Activated naive CD4-positive, alpha-beta T cell treated with anti-CD3 and anti-CD28 coated beads, Interleukin-2, amount 50 U/mL, for 24 hours (primary cell): ENCODE data around the gene ZNF462.

ENCODE experiments used
- H3K27ac Mint-ChIP-seq: one replicate; pipeline ENCODE4 v1.8.0; 2021; ENCODE audit warnings: mild to moderate bottlenecking, mixed read lengths
- H3K27me3 Mint-ChIP-seq: one replicate; pipeline ENCODE4 v1.8.0; 2021; ENCODE audit warnings: mixed read lengths
- H3K36me3 Mint-ChIP-seq: one replicate; pipeline ENCODE4 v1.8.0; 2021; ENCODE audit warnings: mixed read lengths
- H3K4me1 Mint-ChIP-seq: one replicate; pipeline ENCODE4 v1.8.0; 2021; ENCODE audit warnings: mixed read lengths
- H3K4me3 Mint-ChIP-seq: one replicate; pipeline ENCODE4 v1.8.0; 2021; ENCODE audit warnings: mild to moderate bottlenecking, mixed read lengths
- H3K9me3 Mint-ChIP-seq: one replicate; pipeline ENCODE4 v1.8.0; 2021; ENCODE audit warnings: mixed read lengths

Gene ZNF462

DNA sequence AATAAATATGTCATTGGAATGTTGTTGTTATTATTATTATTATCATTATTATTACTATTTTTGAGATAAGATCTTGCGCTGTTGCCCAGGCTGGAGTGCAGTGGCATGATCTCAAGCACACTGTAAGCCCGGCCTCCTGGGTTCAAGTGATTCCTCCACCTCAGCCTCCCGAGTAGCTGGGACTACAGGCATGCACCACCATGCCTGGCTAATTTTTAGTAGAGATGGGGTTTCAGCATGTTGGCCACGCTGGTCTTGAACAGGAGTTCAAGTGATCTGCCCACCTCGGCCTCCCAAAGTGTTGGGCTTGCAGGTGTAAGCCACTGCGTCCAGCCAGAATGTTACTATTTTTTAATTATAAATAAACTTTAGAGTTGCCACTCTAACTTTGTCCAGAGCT lies 14.4 kb downstream of the ZNF462 start:
- Mint-ChIP-seq H3K9me3 (no peaks in the 10 kb centered on the region), H3K36me3 (no peaks in the 10 kb centered on the region), H3K27me3 (peaks cover 1% of the 10 kb centered on the region), H3K4me1 (no peaks in the 10 kb centered on the region), H3K4me3 (no peak overlapping the region), H3K27ac (no peak overlapping the region)

DNA sequence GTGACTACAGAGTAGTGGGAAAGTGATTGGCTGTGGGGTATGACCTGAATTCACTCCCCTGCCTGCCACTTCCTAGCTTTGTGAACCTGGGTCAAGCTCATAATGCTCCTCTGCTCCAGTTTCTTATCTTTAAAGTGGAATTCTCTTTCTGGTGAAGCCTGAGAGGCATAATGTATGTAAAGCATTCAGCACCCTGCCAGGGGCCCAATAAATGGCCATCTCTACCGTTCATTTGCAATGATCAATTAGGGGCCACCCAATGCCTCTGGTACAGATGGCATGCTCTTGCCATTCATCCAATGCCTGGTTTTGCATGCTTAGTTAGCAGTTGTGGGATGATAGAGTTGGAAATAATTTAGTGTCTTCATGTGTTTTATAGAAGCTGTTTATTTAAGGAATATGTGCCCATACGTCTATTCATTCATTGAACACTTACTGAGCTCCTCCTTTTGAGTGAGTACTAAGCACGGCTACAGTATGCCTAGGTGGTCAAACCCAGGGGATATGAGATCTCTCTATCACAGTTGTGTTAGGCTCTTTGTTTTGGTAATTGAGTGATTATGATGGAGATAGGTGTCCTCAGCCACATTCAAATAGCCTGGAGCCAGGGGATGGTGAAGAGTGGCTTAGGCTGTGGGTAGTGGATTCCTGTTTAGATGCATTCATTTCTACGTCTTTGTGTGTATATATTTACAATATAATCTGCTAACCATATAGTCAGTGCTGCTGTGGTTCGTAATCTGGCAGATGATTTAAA lies 15.3 kb downstream of the ZNF462 start:
- Mint-ChIP-seq H3K27me3 (peaks cover 1% of the 10 kb centered on the region), H3K4me1 (no peaks in the 10 kb centered on the region), H3K4me3 (no peak overlapping the region), H3K36me3 (no peaks in the 10 kb centered on the region), H3K9me3 (no peaks in the 10 kb centered on the region), H3K27ac (no peak overlapping the region)

DNA sequence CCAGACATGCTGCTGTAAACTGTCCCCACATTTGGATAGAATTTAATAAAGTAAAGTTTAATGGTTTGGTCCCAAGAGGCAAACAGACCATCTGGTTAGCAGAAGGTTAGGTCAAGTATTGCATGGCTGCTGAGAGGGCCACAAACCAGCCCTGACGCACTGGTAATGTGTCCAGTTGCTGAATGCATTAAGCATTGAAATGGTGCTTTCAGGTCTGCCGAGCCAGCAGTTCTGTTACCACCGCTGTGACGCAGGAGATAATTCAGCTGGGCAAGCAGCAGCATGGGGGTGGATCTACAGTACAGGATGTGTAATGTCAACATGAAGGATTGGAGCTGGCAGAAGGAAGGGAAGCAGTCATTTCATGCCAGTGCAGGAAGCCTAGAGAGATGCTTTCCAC lies 16.0 kb downstream of the ZNF462 start:
- Mint-ChIP-seq H3K4me1 (no peaks in the 10 kb centered on the region), H3K36me3 (no peaks in the 10 kb centered on the region), H3K27ac (no peak overlapping the region), H3K4me3 (no peak overlapping the region), H3K27me3 (peaks cover 1% of the 10 kb centered on the region), H3K9me3 (no peaks in the 10 kb centered on the region)

DNA sequence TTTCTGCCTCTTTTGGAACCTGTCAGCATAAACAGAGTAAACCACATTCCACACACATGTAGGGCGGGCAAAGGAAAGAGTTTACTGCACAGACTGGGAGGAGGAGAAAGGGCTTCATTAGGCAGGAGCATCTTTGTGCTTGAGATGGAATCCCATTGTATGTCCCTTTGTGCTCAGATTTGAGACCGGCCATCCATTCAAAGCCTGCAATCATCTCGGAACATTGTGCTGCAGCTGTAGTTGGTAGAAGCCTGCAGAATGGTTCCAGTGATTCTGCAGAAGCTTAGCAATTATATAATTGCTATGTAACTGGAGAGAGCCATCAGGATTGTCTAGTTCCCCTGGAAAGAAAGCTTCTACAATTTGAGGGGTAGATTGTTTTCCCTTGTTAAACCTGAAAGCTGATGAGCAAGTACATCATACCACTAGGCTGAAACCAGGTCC lies 16.5 kb downstream of the ZNF462 start:
- no peak overlapping the region for H3K4me3 Mint-ChIP-seq
- H3K27ac Mint-ChIP-seq, result no peak overlapping the region
- peaks cover 1% of the 10 kb centered on the region for H3K27me3 Mint-ChIP-seq
- no peaks in the 10 kb centered on the region for H3K9me3 Mint-ChIP-seq
- H3K36me3 Mint-ChIP-seq, result no peaks in the 10 kb centered on the region
- no peaks in the 10 kb centered on the region for H3K4me1 Mint-ChIP-seq

DNA sequence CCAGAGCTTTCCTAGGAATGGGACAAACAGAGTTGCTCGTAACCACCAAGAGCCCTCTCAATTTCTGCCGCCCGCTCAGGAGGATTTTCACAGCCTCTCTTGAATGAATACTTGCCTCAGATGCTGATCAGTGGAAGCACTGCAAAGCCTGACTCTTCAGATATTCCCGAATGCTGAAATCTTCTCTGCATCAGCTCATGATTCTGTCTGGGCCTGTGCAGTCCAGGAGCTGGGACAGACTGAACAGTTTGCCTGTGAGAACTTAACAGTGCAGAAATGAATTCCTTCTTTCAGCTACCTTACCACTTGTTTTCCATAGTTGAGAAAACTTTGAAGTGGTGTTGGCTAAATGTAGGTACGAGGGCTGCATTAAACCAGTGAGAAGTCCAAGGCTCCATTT lies 17.1 kb downstream of the ZNF462 start:
- no peaks in the 10 kb centered on the region for H3K9me3 Mint-ChIP-seq
- H3K4me3 Mint-ChIP-seq, result no peak overlapping the region
- H3K4me1 Mint-ChIP-seq, result no peaks in the 10 kb centered on the region
- peaks cover 1% of the 10 kb centered on the region for H3K27me3 Mint-ChIP-seq
- no peak overlapping the region for H3K27ac Mint-ChIP-seq
- H3K36me3 Mint-ChIP-seq, result no peaks in the 10 kb centered on the region

DNA sequence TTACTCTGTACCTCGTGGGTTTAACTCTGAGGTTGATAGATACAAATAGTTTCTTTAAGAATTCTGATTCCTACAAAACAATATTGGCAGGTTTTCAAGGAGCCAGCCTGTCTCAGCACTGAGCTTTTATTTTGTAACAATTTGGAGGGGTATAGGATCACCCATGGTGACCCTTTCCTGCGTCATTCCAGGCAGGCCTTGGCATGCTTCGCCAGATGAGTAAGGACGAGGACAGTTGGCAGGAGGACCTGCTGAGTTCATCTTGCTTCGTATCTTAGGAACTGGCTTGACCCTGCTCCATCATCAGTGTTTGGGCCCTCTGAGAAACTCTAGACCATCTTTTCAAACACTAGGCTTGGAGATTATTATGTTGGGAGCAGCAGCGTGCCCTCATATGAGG lies 17.9 kb downstream of the ZNF462 start:
- no peaks in the 10 kb centered on the region for H3K27me3 Mint-ChIP-seq
- H3K27ac Mint-ChIP-seq, result no peak overlapping the region
- no peaks in the 10 kb centered on the region for H3K36me3 Mint-ChIP-seq
- no peak overlapping the region for H3K4me3 Mint-ChIP-seq
- H3K4me1 Mint-ChIP-seq, result no peaks in the 10 kb centered on the region
- no peaks in the 10 kb centered on the region for H3K9me3 Mint-ChIP-seq

DNA sequence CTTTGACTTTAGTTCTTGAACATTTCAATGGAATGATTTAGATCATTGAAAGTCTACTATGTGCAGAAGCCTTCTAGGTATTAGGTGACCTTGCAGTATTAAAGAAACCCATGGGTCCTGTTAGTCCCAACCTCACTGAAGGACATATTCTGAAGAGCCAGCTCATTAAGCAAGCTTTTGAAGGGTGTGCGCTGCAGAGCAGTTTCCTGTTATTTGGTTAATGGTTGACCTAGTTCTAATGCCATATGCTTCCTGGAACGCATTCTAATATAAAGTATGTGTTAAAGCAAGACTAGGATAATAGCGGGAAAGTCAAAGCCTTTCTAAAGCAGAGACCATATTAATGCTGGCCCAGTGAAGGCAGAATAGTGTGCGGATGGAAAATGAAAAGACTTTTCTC lies 20.1 kb downstream of the ZNF462 start:
- Mint-ChIP-seq H3K27me3 (no peaks in the 10 kb centered on the region), H3K4me1 (no peaks in the 10 kb centered on the region), H3K27ac (no peak overlapping the region), H3K4me3 (no peak overlapping the region), H3K9me3 (no peaks in the 10 kb centered on the region), H3K36me3 (no peaks in the 10 kb centered on the region)

DNA sequence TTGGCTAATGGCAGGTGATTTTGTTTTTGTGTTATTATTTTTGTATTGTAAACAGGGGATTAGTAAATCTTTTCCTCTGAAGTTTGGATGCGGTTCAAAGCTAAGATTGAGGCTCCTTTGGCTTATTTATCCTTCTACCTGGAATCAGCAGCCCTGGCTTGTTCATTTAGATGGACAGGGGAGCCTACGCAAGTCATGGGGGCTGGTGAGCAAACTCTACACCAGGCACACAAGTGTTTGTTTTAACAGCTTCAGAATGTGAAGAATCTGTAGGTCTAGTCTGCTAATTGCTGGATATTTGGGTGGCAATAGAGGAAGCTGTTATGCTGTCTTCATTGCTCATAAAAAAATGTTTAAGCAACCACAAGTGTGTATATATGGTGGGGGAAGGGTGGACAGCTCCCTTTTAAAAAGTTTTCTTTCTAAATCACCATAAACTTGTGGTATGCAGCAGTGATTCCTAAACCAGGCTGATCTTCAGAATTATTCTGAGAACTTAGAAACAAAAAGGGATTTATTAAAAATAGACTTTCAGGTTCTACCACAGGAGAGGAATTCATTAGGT lies 20.7 kb downstream of the ZNF462 start:
- Mint-ChIP-seq H3K4me3 (no peak overlapping the region), H3K27me3 (no peaks in the 10 kb centered on the region), H3K36me3 (no peaks in the 10 kb centered on the region), H3K9me3 (no peaks in the 10 kb centered on the region), H3K27ac (no peak overlapping the region), H3K4me1 (no peaks in the 10 kb centered on the region)

DNA sequence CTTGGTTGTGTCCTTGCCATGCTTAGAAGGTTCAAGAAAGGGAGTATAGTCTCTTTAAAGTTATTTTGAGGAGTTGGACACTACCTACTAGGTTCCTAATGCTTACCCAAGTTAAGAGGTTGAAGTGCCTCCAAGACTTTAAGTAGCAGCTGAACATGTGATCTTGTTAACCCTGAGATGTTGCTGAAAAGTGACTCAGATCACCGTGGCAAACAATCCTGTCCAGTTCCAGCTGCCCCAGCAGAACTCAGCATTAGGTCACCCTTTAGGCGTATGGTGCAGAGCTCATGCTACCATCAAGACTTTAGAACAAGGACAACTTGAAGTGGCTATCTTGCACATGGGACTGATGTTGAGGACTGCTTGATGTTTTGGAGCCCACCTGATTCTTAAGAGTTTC lies 22.5 kb downstream of the ZNF462 start:
- Mint-ChIP-seq H3K27ac (no peak overlapping the region), H3K4me3 (no peak overlapping the region), H3K9me3 (peaks cover 5% of the 10 kb centered on the region), H3K36me3 (no peaks in the 10 kb centered on the region), H3K27me3 (no peaks in the 10 kb centered on the region), H3K4me1 (no peaks in the 10 kb centered on the region)

DNA sequence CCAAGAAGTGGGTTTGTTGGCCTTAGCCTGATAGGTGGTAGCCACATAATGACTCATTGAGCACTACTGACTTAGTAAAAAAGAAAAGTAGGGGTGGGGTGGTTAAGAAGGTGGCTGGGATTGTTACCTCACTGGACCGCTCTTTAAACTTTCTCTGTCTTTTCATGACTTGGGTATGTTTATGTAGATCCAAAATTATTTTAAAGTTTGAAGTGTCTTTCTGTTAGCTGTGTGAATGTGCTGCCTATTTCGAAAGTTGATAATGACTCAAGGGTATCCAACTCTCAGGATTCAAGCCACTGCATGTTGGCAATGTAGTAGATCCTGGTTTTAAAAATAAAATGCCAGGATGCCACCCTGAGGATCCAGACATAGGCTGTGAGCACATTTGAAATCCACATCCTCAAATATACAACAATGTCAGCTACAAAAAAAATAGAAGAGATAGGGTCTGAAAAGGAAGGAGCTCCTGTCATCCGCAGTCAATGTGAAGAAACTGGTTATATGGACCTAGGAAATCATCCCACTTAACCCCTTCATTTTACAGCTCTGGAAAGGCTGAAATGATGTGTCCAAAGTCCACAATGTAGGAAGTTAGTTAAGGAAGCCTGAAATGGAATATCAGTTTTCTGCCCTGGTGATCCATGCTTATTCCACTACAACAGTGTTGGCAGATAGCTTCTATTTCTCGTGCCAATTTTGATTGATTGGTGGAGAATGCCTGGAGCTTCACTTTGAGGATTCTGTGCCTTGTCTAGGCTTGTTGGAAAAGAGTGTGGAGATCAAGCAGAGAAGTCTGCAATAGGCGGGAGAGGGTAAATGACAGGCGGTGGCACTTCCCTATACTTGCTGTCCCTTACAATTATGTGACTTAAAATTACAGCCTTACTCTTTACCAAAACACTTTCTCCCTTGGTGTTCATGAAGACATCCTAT lies 23.4 kb downstream of the ZNF462 start:
- Mint-ChIP-seq H3K4me3 (no peak overlapping the region), H3K36me3 (no peaks in the 10 kb centered on the region), H3K4me1 (no peaks in the 10 kb centered on the region), H3K27me3 (no peaks in the 10 kb centered on the region), H3K27ac (no peak overlapping the region), H3K9me3 (peaks cover 8% of the 10 kb centered on the region)

DNA sequence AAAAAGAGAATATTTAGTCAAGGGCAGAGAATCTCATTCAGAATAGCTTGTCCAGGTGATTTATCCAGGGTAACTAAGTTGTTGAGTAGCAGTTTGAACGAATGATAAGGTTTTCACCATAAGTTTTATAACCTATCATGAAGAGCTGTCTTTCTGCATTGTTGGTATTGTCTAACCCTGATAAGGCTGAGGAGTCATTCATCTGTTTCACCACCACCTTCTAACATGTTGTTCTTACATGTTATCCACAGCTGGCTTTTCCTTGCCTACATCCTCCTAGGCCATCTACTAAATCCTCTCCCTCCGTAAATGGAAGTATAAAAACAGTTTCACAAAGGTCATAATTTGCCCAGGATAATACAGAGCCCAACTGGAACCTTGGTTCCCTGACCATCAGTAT lies 24.1 kb downstream of the ZNF462 start:
- H3K4me3 Mint-ChIP-seq, result no peak overlapping the region
- no peaks in the 10 kb centered on the region for H3K27me3 Mint-ChIP-seq
- no peaks in the 10 kb centered on the region for H3K4me1 Mint-ChIP-seq
- H3K27ac Mint-ChIP-seq, result no peak overlapping the region
- no peaks in the 10 kb centered on the region for H3K36me3 Mint-ChIP-seq
- peaks cover 9% of the 10 kb centered on the region for H3K9me3 Mint-ChIP-seq

DNA sequence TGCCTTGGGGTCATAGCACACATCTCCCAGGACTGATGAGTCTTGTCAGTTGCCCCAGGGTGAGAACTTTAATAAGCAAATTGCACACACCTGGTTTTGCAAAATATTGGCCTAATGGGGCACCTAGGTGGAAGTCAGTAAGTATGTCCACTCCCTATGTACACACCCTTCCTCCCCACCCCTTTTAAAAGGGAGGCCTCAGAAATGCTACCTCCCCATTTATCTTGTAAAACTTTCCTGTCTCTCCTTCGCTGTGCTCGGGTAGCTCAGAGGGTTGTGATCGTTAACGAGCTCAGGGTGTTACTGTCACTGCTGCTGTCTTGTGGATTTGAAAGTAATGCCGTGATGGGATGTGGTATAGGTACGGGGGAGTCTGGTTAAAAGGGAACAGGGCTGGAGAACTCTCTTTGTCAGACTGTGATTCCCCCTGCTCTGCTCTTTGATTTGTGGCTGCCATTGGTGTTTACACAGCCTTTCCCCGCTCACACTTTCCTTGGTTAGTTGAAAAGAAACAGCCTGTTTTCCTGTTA lies 26.2 kb downstream of the ZNF462 start:
- Mint-ChIP-seq H3K27ac (no peak overlapping the region), H3K9me3 (peaks cover 9% of the 10 kb centered on the region), H3K4me3 (no peak overlapping the region), H3K4me1 (no peaks in the 10 kb centered on the region), H3K27me3 (no peaks in the 10 kb centered on the region), H3K36me3 (no peaks in the 10 kb centered on the region)

DNA sequence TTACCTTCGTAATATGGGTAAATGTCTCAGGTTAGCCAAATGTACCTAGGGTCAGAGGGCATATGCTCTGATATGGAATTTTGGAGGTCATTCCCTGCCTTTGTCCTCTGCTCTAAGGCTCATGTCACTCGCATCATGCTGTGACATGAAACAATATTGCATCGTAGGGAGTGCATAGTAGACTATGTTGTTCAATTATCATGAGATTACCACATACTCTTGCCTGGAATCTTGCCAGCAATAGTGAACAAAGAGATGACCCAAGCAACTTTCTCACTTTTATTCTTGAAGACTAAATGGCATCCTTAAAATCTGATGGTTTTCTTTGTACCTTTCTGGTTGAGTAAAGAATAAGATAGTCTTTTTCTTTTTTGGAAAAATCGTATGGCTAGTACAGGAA lies 27.6 kb downstream of the ZNF462 start:
- Mint-ChIP-seq H3K27me3 (no peaks in the 10 kb centered on the region), H3K4me1 (no peaks in the 10 kb centered on the region), H3K36me3 (no peaks in the 10 kb centered on the region), H3K27ac (no peak overlapping the region), H3K4me3 (no peak overlapping the region), H3K9me3 (peaks cover 9% of the 10 kb centered on the region)

DNA sequence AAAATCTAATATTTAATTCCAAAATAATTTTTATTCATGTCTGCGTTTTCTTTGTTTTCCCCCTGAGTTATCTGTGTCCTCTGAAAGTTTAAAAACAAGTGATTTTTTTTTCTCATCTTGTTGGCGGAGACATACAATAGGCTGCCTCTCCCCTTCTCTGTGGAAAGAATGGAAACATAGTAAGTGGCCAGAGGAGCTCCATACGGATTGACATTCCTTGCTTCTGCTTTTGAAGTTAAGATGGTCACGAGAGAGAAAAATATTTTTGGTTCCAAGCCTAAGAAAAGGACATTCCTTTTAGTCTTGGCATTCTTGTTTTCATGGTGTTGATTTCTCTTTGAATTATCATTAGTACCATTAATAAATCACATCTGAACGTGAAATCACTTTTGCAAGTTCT lies 28.3 kb downstream of the ZNF462 start:
- Mint-ChIP-seq H3K9me3 (peaks cover 9% of the 10 kb centered on the region), H3K4me3 (no peak overlapping the region), H3K27me3 (no peaks in the 10 kb centered on the region), H3K36me3 (no peaks in the 10 kb centered on the region), H3K4me1 (no peaks in the 10 kb centered on the region), H3K27ac (no peak overlapping the region)

DNA sequence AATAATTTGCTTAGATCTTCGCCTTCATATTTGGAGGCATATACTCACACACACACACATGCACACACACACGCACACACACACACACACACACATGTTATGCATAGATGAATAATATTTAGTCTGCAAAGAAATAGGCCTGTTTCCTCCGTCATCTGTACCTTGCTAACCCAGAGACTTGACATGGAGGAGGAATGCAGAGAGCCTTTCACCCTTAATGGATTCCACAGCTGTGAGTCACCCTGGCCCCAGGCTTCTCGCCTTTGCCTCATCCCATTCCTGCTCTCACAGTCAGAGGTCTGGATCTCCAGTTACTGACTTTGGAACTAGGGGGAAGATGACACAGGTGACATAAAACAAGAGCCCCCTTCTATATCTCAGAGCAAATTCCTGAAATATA lies 29.7 kb downstream of the ZNF462 start:
- Mint-ChIP-seq H3K9me3 (peaks cover 9% of the 10 kb centered on the region), H3K27ac (no peak overlapping the region), H3K4me3 (no peak overlapping the region), H3K4me1 (no peaks in the 10 kb centered on the region), H3K27me3 (no peaks in the 10 kb centered on the region), H3K36me3 (no peaks in the 10 kb centered on the region)

DNA sequence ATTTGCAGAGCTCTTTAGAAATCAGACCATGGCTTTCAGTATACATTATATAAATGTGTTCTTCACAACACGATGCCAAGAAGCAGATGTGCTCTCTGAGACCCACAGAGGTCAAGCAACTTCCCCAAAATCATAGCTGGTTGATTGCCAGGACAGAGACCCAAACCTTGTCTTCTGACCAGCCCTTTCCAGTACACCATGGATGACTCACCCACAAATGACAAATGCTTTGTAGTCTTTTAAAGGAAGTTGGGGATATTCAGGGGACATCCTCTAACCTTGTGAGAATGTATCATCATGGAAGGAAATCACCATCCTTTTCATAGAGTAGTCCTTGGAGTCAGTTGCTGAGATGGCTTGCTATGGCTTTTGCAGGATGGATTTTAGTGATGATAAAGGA lies 30.1 kb downstream of the ZNF462 start:
- H3K4me1 Mint-ChIP-seq, result no peaks in the 10 kb centered on the region
- H3K4me3 Mint-ChIP-seq, result no peak overlapping the region
- H3K27me3 Mint-ChIP-seq, result no peaks in the 10 kb centered on the region
- no peak overlapping the region for H3K27ac Mint-ChIP-seq
- no peaks in the 10 kb centered on the region for H3K36me3 Mint-ChIP-seq
- peaks cover 9% of the 10 kb centered on the region for H3K9me3 Mint-ChIP-seq
